ENCODE measurements around the gene NOM1. TPM values are rescaled to one million over a fixed set of nuclear protein-coding genes. Genes with fewer than 3 reads are reported as not detected.

Gene NOM1
- total RNA-seq, 1 donor from 2014 or later: 28.2 TPM

DNA sequence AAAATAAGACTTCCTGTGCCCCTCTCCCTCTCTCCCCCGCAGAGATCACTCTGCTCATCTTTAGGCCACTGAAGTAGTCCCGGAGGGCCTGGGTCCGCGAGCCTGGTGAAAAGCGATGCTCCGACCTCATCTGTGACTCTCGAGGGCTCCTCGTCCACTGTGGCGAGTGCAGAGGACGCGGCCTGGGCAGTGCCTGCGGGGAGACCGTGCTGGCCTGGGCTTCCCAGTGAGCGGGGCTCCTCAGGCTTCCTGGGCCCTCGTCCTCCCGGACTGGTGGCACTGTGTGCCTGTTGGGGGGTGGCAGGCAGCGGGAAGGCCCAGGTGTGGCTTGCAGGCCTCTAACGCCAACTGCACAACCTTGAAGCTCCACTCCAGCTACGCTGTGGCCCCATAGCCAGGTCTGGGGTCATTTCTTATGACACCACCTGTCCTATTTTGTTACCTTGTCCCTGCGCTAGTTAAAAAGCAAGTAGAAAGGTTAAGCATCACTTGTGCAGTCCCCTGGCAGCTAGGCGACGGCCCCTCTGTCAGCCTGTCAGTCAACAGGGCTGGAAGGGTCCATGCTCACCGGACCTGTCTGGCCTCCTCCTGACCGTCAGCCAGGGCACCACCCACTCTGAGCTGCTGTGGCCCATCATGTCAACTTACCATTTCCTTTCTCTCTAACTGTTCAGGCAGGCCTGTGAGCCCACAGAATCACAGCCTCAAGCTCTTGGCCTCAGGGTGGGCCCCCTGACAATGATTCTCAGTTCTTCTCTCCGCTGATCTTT lies 40.4 kb downstream of the NOM1 start:
- H3K4me3 Mint-ChIP-seq: no peak overlapping the region
- TF ChIP-seq, protein P1, sequence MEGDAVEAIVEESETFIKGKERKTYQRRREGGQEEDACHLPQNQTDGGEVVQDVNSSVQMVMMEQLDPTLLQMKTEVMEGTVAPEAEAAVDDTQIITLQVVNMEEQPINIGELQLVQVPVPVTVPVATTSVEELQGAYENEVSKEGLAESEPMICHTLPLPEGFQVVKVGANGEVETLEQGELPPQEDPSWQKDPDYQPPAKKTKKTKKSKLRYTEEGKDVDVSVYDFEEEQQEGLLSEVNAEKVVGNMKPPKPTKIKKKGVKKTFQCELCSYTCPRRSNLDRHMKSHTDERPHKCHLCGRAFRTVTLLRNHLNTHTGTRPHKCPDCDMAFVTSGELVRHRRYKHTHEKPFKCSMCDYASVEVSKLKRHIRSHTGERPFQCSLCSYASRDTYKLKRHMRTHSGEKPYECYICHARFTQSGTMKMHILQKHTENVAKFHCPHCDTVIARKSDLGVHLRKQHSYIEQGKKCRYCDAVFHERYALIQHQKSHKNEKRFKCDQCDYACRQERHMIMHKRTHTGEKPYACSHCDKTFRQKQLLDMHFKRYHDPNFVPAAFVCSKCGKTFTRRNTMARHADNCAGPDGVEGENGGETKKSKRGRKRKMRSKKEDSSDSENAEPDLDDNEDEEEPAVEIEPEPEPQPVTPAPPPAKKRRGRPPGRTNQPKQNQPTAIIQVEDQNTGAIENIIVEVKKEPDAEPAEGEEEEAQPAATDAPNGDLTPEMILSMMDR (conservative IDR thresholded peaks at IDR 0.05): no peak
- H3K36me3 Mint-ChIP-seq (ENCODE audit: low read depth): no peaks in the 10 kb centered on the region
- peaks cover 21% of the 10 kb centered on the region for H3K27me3 Mint-ChIP-seq (ENCODE audit: low read depth)
- no peak overlapping the region for H3K27ac Mint-ChIP-seq (ENCODE audit: unreplicated experiment)
- H3K4me1 Mint-ChIP-seq: peaks cover 28% of the 10 kb centered on the region
- DNase-seq (ENCODE audit: low read depth, low spot score): no peak
- H3K9me3 Mint-ChIP-seq: no peaks in the 10 kb centered on the region

DNA sequence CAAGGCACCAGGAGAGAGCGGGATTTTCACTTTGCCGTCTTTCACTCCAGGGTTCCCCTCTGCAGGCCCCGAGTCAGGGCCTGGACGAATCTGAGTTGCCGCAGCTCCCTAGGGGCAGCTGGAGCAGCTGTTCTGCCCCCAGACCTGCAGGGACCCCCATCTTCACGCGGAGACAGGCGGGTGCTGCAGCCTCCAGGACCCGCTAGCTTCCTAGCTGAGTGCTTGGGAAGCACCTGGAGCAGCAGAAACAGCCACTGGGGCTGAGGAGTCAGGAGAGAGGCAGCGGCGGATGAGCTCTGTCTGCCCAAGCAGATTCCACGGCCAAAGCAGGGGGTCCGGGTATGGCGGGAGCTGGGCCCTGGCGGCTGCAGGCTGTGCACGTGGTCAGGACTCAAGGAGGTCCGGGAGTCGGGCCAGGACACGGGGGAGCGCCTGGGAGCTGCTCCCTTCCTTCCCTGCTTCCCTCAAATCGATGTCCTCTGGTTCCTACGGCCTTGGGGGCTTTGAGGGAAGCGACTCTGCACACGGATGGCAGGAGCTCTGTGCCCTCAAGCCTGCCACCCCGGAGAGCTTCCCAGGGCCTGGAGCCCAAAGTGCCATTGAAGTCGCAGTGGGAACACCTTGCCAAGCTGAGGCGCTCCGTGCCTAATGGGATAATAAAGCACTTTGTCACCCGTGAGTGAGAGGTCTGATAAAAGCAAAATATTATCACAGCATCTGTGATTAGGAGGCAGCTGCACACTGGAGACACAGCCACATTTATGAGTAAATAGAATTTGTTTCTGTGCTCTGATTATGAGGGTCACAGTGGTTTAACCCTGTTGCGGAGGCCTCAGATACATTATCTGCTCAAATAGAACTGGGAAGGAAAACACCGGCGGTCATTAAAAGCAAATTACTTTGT lies 43.8 kb downstream of the NOM1 start:
- H3K4me1 Mint-ChIP-seq: peaks cover 21% of the 10 kb centered on the region
- no peaks in the 10 kb centered on the region for H3K36me3 Mint-ChIP-seq (ENCODE audit: low read depth)
- no peak for DNase-seq (ENCODE audit: low read depth, low spot score)
- H3K27ac Mint-ChIP-seq (ENCODE audit: unreplicated experiment): no peak overlapping the region
- H3K9me3 Mint-ChIP-seq: no peaks in the 10 kb centered on the region
- peaks cover 52% of the 10 kb centered on the region for H3K27me3 Mint-ChIP-seq (ENCODE audit: low read depth)
- TF ChIP-seq, protein P1 (conservative IDR thresholded peaks at IDR 0.05): no peak
- no peak overlapping the region for H3K4me3 Mint-ChIP-seq

DNA sequence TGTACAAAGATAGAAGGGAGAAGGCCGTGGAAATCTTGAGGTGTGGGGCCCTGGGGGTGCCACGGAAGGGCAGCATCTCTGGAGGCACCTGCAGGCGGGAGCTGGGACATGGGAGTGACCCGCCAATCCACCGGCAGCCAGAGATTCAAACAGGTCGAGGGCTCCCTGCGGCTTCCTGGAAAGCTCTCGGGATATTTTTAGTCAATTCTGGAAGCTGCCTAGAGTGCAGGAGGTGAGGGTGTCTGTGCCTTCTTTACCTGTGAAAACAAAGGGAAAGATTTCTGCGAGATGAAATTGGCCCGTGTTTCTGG lies 44.4 kb downstream of the NOM1 start:
- Mint-ChIP-seq H3K27me3 (ENCODE audit: low read depth) (peaks cover 55% of the 10 kb centered on the region), H3K36me3 (ENCODE audit: low read depth) (no peaks in the 10 kb centered on the region), H3K9me3 (no peaks in the 10 kb centered on the region), H3K4me3 (no peak overlapping the region), H3K4me1 (peaks cover 15% of the 10 kb centered on the region), H3K27ac (ENCODE audit: unreplicated experiment) (no peak overlapping the region)
- TF ChIP-seq, protein P1 (conservative IDR thresholded peaks at IDR 0.05): no peak
- DNase-seq (ENCODE audit: low read depth, low spot score): no peak

DNA sequence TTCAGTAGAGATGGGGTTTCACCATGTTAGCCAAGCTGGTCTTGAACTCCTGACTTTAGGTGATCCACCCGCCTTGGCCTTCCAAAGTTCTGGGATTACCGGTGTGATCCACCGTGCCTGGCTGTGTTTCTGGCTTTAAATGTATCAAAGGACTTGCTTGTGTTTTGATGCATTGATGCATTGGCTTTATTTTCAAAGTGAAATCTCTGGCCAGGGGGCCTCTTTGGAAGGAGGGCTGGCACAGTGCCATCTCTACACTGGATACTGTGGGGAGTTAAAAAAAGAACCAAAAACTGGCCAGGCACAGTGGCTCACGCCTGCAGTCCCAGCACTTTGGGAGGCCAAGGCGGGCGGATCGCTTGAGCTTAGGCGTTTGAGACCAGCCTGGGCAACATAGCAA lies 44.9 kb downstream of the NOM1 start:
- no peak overlapping the region for H3K27ac Mint-ChIP-seq (ENCODE audit: unreplicated experiment)
- H3K4me3 Mint-ChIP-seq: no peak overlapping the region
- TF ChIP-seq, protein P1 (conservative IDR thresholded peaks at IDR 0.05): no peak
- H3K4me1 Mint-ChIP-seq: peaks cover 9% of the 10 kb centered on the region
- no peaks in the 10 kb centered on the region for H3K9me3 Mint-ChIP-seq
- no peaks in the 10 kb centered on the region for H3K36me3 Mint-ChIP-seq (ENCODE audit: low read depth)
- no peak for DNase-seq (ENCODE audit: low read depth, low spot score)
- H3K27me3 Mint-ChIP-seq (ENCODE audit: low read depth): peaks cover 60% of the 10 kb centered on the region

DNA sequence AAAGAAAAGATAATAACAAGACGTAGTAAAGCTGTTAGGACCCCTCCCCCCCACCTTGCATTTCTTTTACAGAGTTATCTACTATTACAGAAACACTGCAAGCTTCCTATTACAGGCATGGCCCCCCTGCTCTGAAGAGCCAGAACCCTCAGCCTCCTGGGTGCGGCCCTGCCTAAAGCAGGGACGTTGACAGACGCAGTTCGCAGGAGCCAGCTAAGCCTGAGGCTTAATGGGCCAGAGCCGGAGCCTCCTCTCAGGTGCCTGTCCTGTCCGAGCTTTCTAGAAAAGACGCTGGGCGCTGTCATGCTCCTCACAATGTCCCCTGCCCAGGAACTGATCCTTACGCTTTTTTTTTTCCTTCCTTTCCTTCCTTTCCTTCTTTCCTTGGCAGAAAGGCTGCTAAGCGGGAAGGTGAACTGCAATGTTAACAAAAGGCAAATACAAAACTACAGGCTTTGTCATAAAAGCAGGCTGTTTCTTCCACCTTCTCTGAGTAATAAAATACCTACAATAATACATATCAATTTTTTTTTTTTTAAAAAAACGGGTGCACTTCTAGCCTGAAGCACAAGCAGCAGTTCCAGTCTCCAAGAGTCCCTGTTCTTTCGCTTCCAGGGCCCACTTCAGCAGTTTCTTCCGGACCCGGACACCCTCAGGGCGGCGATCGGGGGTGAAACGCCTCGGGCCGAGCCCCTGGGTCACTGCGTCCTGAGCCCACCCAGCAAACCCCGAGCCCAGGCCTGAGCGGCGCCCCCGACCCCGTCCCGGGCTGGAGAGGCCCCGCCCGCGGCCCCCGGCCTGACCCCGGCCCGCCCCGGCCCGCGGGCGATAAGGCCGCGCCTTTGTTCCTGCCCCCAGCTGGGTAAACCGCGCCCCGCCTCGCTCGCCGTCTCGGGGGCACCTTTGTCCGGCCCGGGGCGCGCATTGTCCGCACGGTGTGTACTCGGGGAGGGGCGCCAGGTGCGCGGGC lies 49.8 kb downstream of the NOM1 start:
- DNase-seq (ENCODE audit: low read depth, low spot score): no peak
- H3K4me3 Mint-ChIP-seq: peak overlapping the region; percentile 16
- TF ChIP-seq, protein P1 (conservative IDR thresholded peaks at IDR 0.05): no peak
- H3K9me3 Mint-ChIP-seq: no peaks in the 10 kb centered on the region
- peaks cover 15% of the 10 kb centered on the region for H3K4me1 Mint-ChIP-seq
- H3K27me3 Mint-ChIP-seq (ENCODE audit: low read depth): peaks cover 94% of the 10 kb centered on the region
- no peaks in the 10 kb centered on the region for H3K36me3 Mint-ChIP-seq (ENCODE audit: low read depth)
- no peak overlapping the region for H3K27ac Mint-ChIP-seq (ENCODE audit: unreplicated experiment)
